ENCODE measurements around the gene RNPS1.

The RNPS1 gene

GRCh38 chr16:2260250-2260649, 7.7 kb downstream of the RNPS1 start:
- peak overlapping the region; percentile 60 for H3K27ac ChIP-seq
- TF ChIP-seq CTCF (conservative IDR thresholded peaks at IDR 0.05): no peak

GRCh38 chr16:2258530-2258929, 9.4 kb downstream of the RNPS1 start:
- peak overlapping the region; percentile 60; the same call in 1 of the 2 replicates for H3K27ac ChIP-seq

- no peak for TF ChIP-seq CTCF (conservative IDR thresholded peaks at IDR 0.05)
- H3K27ac ChIP-seq: no peak overlapping the region
Observed at GRCh38 chr16:2257726-2258125, 10.2 kb downstream of the RNPS1 start.

GRCh38 chr16:2256531-2257140, 11.3 kb downstream of the RNPS1 start:
- TF ChIP-seq CTCF (conservative IDR thresholded peaks at IDR 0.05): no peak
- H3K27ac ChIP-seq: no peak overlapping the region

GRCh38 chr16:2253293-2253692, 14.6 kb downstream of the RNPS1 start:
- H3K27ac ChIP-seq: no peak overlapping the region
- TF ChIP-seq CTCF (conservative IDR thresholded peaks at IDR 0.05): no peak

GRCh38 chr16:2252806-2253148, 15.1 kb downstream of the RNPS1 start:
- peak overlapping the region; percentile 87 for H3K27ac ChIP-seq
- no peak for TF ChIP-seq CTCF (conservative IDR thresholded peaks at IDR 0.05)

GRCh38 chr16:2251296-2252111, 16.4 kb downstream of the RNPS1 start, which contains the start of gene ECI1:
Gene ECI1, minus strand, starts transcription at chr16:2251587. Its CDS starts 21 bp downstream, at chr16:2251566.
- peak; percentile 66 for TF ChIP-seq CTCF (conservative IDR thresholded peaks at IDR 0.05)
- H3K27ac ChIP-seq: peak within 1 kb of the TSS; percentile 87

Measured in VCaP (cell line).